Right atrium auricular region (tissue), 2 donors: ENCODE measurements around the gene OR52J3. TPM values are rescaled to one million over a fixed set of nuclear protein-coding genes. Genes with fewer than 3 reads are reported as not detected.
"Not testable (repeated sequence)": the region's sequence is repeated elsewhere in the genome, so short reads cannot be mapped to it uniquely, and the experiment has no call there.

Source experiments
- DNase-seq: peaks from one replicate; pipeline ENCODE4 v3.0.0-alpha.2; 2019; ENCODE audit warnings: low spot score
- H3K27ac ChIP-seq, 2 donors: fragments of 200-600 bp; sonication (generic); 1 replicate in 1 of 2; 2 replicates in 1 of 2; pipeline ENCODE4 v1.5.1; 2016 to 2019
- H3K27me3 ChIP-seq, 2 donors: fragments of 200-600 bp; sonication (generic); one replicate each; pipeline versions ENCODE4 v1.5.1 to v1.6.0; 2017 to 2019
- H3K36me3 ChIP-seq: fragments of 200-600 bp; sonication (generic); one replicate; pipeline ENCODE4 v1.5.1; 2016
- H3K4me1 ChIP-seq, 2 donors: fragments of 200-600 bp; sonication (generic); one replicate each; pipeline versions ENCODE4 v1.5.1 to v1.6.0; 2017 to 2019
- H3K4me3 ChIP-seq, 2 donors: fragments of 200-600 bp; sonication (generic); 1 replicate in 1 of 2; 2 replicates in 1 of 2; pipeline ENCODE4 v1.5.1; 2017 to 2019; ENCODE audit warnings: mild to moderate bottlenecking in 1 of 2, moderate library complexity in 1 of 2
- H3K9me3 ChIP-seq, 2 donors: fragments of 200-600 bp; sonication (generic); one replicate each; pipeline ENCODE4 v1.5.1; 2019
- CTCF ChIP-seq, 2 donors: fragments of 200-600 bp; sonication (generic); IDR thresholded peaks; one replicate each; pipeline ENCODE4 v1.5.1; 2019; ENCODE audit warnings: antibody characterized with exemption in 2 of 2
- total RNA-seq, 2 donors: library from RNA; depleted of rRNA; stranded (reverse); fragments of >200 nt; gene quantifications; one replicate each; pipeline ENCODE4 v1.1.0, GENCODE V29; 2016

The OR52J3 gene
- total RNA-seq, 2 donors from 2014 or later = not detected

- Histone ChIP-seq H3K9me3 (no peaks in the 10 kb centered on the region), H3K4me3 (no peak overlapping the region), H3K36me3 (no peaks in the 10 kb centered on the region), H3K27me3 (no peaks in the 10 kb centered on the region), H3K27ac (no peak overlapping the region), H3K4me1 (no peaks in the 10 kb centered on the region)
- no peak for DNase-seq
- no peak for TF ChIP-seq CTCF (IDR thresholded peaks at IDR 0.05)
These were observed 2.9 kb upstream of the OR52J3 start for GRCh38 chr11:5043380-5043779.

- Histone ChIP-seq H3K27me3 (no peaks in the 10 kb centered on the region), H3K4me3 (no peak overlapping the region), H3K9me3 (no peaks in the 10 kb centered on the region), H3K27ac (no peak overlapping the region), H3K4me1 (no peaks in the 10 kb centered on the region), H3K36me3 (no peaks in the 10 kb centered on the region)
- no peak for TF ChIP-seq CTCF (IDR thresholded peaks at IDR 0.05)
- DNase-seq = no peak
These were observed 516 bp downstream of the OR52J3 start for GRCh38 chr11:5046754-5047330.

GRCh38 chr11:5058679-5059078 lies 12.4 kb downstream of the OR52J3 start:
- H3K27ac ChIP-seq, H3K36me3 ChIP-seq, H3K4me3 ChIP-seq, H3K4me1 ChIP-seq, H3K27me3 ChIP-seq, DNase-seq, H3K9me3 ChIP-seq: not testable (repeated sequence)

- no peak for DNase-seq
- no peak within 1 kb of the TSS for H3K27ac ChIP-seq
- TF ChIP-seq CTCF (IDR thresholded peaks at IDR 0.05) = no peak
- no peaks in the 10 kb centered on the region for H3K27me3 ChIP-seq
- no peaks in the 10 kb centered on the region for H3K36me3 ChIP-seq
- no peaks in the 10 kb centered on the region for H3K9me3 ChIP-seq
- H3K4me1 ChIP-seq = no peaks in the 10 kb centered on the region
- no peak within 1 kb of the TSS for H3K4me3 ChIP-seq
These were observed 13.1 kb downstream of the OR52J3 start, which contains the start of gene OR52E2 for GRCh38 chr11:5059391-5059790. TSS of gene OR52E2 (minus strand) at chr11:5059627. CDS start at chr11:5059627, 0 bp downstream.

GRCh38 chr11:5065027-5065426 lies 18.7 kb downstream of the OR52J3 start:
- H3K9me3 ChIP-seq = no peaks in the 10 kb centered on the region
- H3K36me3 ChIP-seq = no peaks in the 10 kb centered on the region
- no peak overlapping the region for H3K4me3 ChIP-seq
- DNase-seq = no peak
- no peaks in the 10 kb centered on the region for H3K27me3 ChIP-seq
- H3K27ac ChIP-seq = no peak overlapping the region
- no peak for TF ChIP-seq CTCF (IDR thresholded peaks at IDR 0.05)
- no peaks in the 10 kb centered on the region for H3K4me1 ChIP-seq

GRCh38 chr11:5069272-5069671 lies 22.9 kb downstream of the OR52J3 start, which contains the start of gene OR52E1:
TSS of gene OR52E1 (plus strand) at chr11:5069572.
- Histone ChIP-seq H3K36me3 (no peaks in the 10 kb centered on the region), H3K27me3 (no peaks in the 10 kb centered on the region), H3K27ac (no peak within 1 kb of the TSS), H3K9me3 (no peaks in the 10 kb centered on the region), H3K4me1 (no peaks in the 10 kb centered on the region), H3K4me3 (no peak within 1 kb of the TSS)
- no peak for DNase-seq
- TF ChIP-seq CTCF (IDR thresholded peaks at IDR 0.05) = no peak
